Measurements from ENCODE around the gene FARSB. TPM values are rescaled to one million over a fixed set of nuclear protein-coding genes. Genes with fewer than 3 reads are reported as not detected.
A peak's percentile ranks its signal among the peaks of the same experiment; 100 is the strongest.

FARSB gene
- total and polyA plus RNA-seq, 2 experiments from 2014 or later = 12.9 to 15.0 TPM

- Histone ChIP-seq H4K20me1 (ENCODE audit: insufficient read depth, poor library complexity, severe bottlenecking) (no peaks in the 10 kb centered on the region), H3K79me2 (no peaks in the 10 kb centered on the region), H3K27me3 (no peaks in the 10 kb centered on the region), H3K36me3 (replicated peaks; ENCODE audit: insufficient read depth, low read depth) (no peaks in the 10 kb centered on the region), H3K4me2 (no peak overlapping the region), H2AFZ (no peak overlapping the region), H3K27ac (no peak overlapping the region), H3K9me3 (ENCODE audit: low read depth) (no peaks in the 10 kb centered on the region), H3K9me2 (replicated peaks; ENCODE audit: insufficient read depth) (no peaks in the 10 kb centered on the region), H3K4me3 (no peak overlapping the region), H3K4me1 (ENCODE audit: insufficient read depth) (no peaks in the 10 kb centered on the region)
- no peak for DNase-seq (ENCODE audit: low spot score)
- WGBS (ENCODE audit: low lambda C conversion rate, missing lambda C conversion rate) = 99% methylated on average over 2 of the region's 2 CpGs
- TF ChIP-seq EZH2phosphoT487 (IDR thresholded peaks at IDR 0.05; ENCODE audit: low read depth, severe bottlenecking, unreplicated experiment) (no peak), CTCF (IDR thresholded peaks at IDR 0.05; ENCODE audit: poor library complexity) (no peak), EZH2 (IDR thresholded peaks at IDR 0.05; ENCODE audit: borderline replicate concordance) (no peak)
Observed at GRCh38 chr2:222603501-222603900, 52.4 kb downstream of the FARSB start.

- H3K27me3 ChIP-seq = no peaks in the 10 kb centered on the region
- no peak overlapping the region for H3K4me2 ChIP-seq
- H3K79me2 ChIP-seq = no peaks in the 10 kb centered on the region
- no peak for DNase-seq (ENCODE audit: low spot score)
- TF ChIP-seq EZH2phosphoT487 (IDR thresholded peaks at IDR 0.05; ENCODE audit: low read depth, severe bottlenecking, unreplicated experiment) (no peak), CTCF (IDR thresholded peaks at IDR 0.05; ENCODE audit: poor library complexity) (no peak), EZH2 (IDR thresholded peaks at IDR 0.05; ENCODE audit: borderline replicate concordance) (no peak)
- no peaks in the 10 kb centered on the region for H3K9me3 ChIP-seq (ENCODE audit: low read depth)
- no peaks in the 10 kb centered on the region for H4K20me1 ChIP-seq (ENCODE audit: insufficient read depth, poor library complexity, severe bottlenecking)
- H2AFZ ChIP-seq = no peak overlapping the region
- H3K4me1 ChIP-seq (ENCODE audit: insufficient read depth) = peaks cover 3% of the 10 kb centered on the region
- 82% methylated on average over 4 of the region's 4 CpGs for whole genome bisulfite sequencing (ENCODE audit: low lambda C conversion rate, missing lambda C conversion rate)
- no peaks in the 10 kb centered on the region for H3K36me3 ChIP-seq (replicated peaks; ENCODE audit: insufficient read depth, low read depth)
- no peaks in the 10 kb centered on the region for H3K9me2 ChIP-seq (replicated peaks; ENCODE audit: insufficient read depth)
- no peak overlapping the region for H3K4me3 ChIP-seq
- H3K27ac ChIP-seq = no peak overlapping the region
Observed at GRCh38 chr2:222598611-222599010, 57.3 kb downstream of the FARSB start.

GRCh38 chr2:222595581-222595980 lies 60.3 kb downstream of the FARSB start:
- Histone ChIP-seq H3K27me3 (no peaks in the 10 kb centered on the region), H2AFZ (no peak overlapping the region), H3K79me2 (no peaks in the 10 kb centered on the region), H3K36me3 (replicated peaks; ENCODE audit: insufficient read depth, low read depth) (no peaks in the 10 kb centered on the region), H3K4me2 (no peak overlapping the region), H4K20me1 (ENCODE audit: insufficient read depth, poor library complexity, severe bottlenecking) (no peaks in the 10 kb centered on the region), H3K4me1 (ENCODE audit: insufficient read depth) (peaks cover 3% of the 10 kb centered on the region), H3K9me3 (ENCODE audit: low read depth) (no peaks in the 10 kb centered on the region), H3K9me2 (replicated peaks; ENCODE audit: insufficient read depth) (no peaks in the 10 kb centered on the region), H3K4me3 (no peak overlapping the region), H3K27ac (peak overlapping the region; percentile 50)
- WGBS (ENCODE audit: low lambda C conversion rate, missing lambda C conversion rate) = 94% methylated on average over 2 of the region's 2 CpGs
- DNase-seq (ENCODE audit: low spot score) = no peak
- TF ChIP-seq EZH2phosphoT487 (IDR thresholded peaks at IDR 0.05; ENCODE audit: low read depth, severe bottlenecking, unreplicated experiment) = no peak
- TF ChIP-seq EZH2 (IDR thresholded peaks at IDR 0.05; ENCODE audit: borderline replicate concordance) = no peak
- no peak for TF ChIP-seq CTCF (IDR thresholded peaks at IDR 0.05; ENCODE audit: poor library complexity)

GRCh38 chr2:222594679-222595078 lies 61.2 kb downstream of the FARSB start:
- Histone ChIP-seq H3K9me3 (ENCODE audit: low read depth) (no peaks in the 10 kb centered on the region), H3K27ac (peak overlapping the region; percentile 50), H3K4me3 (no peak overlapping the region), H3K79me2 (no peaks in the 10 kb centered on the region), H3K27me3 (no peaks in the 10 kb centered on the region), H2AFZ (no peak overlapping the region), H3K36me3 (replicated peaks; ENCODE audit: insufficient read depth, low read depth) (no peaks in the 10 kb centered on the region), H3K9me2 (replicated peaks; ENCODE audit: insufficient read depth) (no peaks in the 10 kb centered on the region), H4K20me1 (ENCODE audit: insufficient read depth, poor library complexity, severe bottlenecking) (no peaks in the 10 kb centered on the region), H3K4me1 (ENCODE audit: insufficient read depth) (peaks cover 3% of the 10 kb centered on the region), H3K4me2 (no peak overlapping the region)
- DNase-seq (ENCODE audit: low spot score) = peak; percentile 65
- 71% methylated on average over 1 of the region's 1 CpG for WGBS (ENCODE audit: low lambda C conversion rate, missing lambda C conversion rate)
- TF ChIP-seq EZH2phosphoT487 (IDR thresholded peaks at IDR 0.05; ENCODE audit: low read depth, severe bottlenecking, unreplicated experiment) (no peak), CTCF (IDR thresholded peaks at IDR 0.05; ENCODE audit: poor library complexity) (no peak), EZH2 (IDR thresholded peaks at IDR 0.05; ENCODE audit: borderline replicate concordance) (no peak)
